Testis (tissue), 5 donors: ENCODE data around the gene SCAPER. TPM values are rescaled to one million over a fixed set of nuclear protein-coding genes. Genes with fewer than 3 reads are reported as not detected.

Experiments
- DNase-seq: peaks from one replicate; pipeline ENCODE4 v3.0.0-alpha.2; 2019
- H3K27ac ChIP-seq, 2 donors: fragments of 200-600 bp; sonication (generic); one replicate each; pipeline ENCODE4 v1.5.1; 2019
- H3K27me3 ChIP-seq: fragments of 200-600 bp; sonication (generic); one replicate; pipeline ENCODE4 v1.5.1; 2019
- H3K36me3 ChIP-seq: fragments of 200-600 bp; sonication (generic); one replicate; pipeline ENCODE4 v1.5.1; 2017; ENCODE audit warnings: low read depth; ENCODE audit errors: missing control alignments
- H3K4me1 ChIP-seq: fragments of 200-600 bp; sonication (generic); one replicate; pipeline ENCODE4 v1.5.1; 2019
- H3K4me3 ChIP-seq, 2 donors: fragments of 200-600 bp; sonication (generic); one replicate each; pipeline ENCODE4 v1.5.1; 2017 to 2019
- H3K9me3 ChIP-seq: fragments of 200-600 bp; sonication (generic); one replicate; pipeline ENCODE4 v1.5.1; 2017
- CTCF ChIP-seq, 3 experiments: fragments of 450-650 bp in 2 of 3; fragments of 200-600 bp in 1 of 3; sonication (generic) in 1 of 3; IDR thresholded peaks; one replicate each; pipeline ENCODE4 v1.5.1; 2016 to 2019; ENCODE audit warnings: antibody characterized with exemption in 3 of 3, mild to moderate bottlenecking in 2 of 3, moderate library complexity in 1 of 3
- POLR2A ChIP-seq: fragments of 450-650 bp; IDR thresholded peaks from one replicate; pipeline ENCODE4 v1.6.1; 2017; ENCODE audit warnings: antibody characterized with exemption, mild to moderate bottlenecking, moderate library complexity
- WGBS, 2 donors: methylation state at CpG; one replicate each; pipeline ENCODE4 v1.1.5; 2018; 5-methylcytosine and 5-hydroxymethylcytosine counted together
- intact Hi-C: fragments of 100-400 bp; cut with DNase I; formaldehyde crosslinking; loops from one replicate; pipeline ENCODE4 v1.15.1; 2023; ENCODE audit warnings: low total_unique reads
- long read RNA-seq, 2 donors: transcript quantifications; one replicate each; lab custom pipeline, GENCODE V29; 2026
- polyA plus RNA-seq: library from polyadenylated mRNA; stranded (reverse); fragments of 350-450 nt; fragmentation: Illumina TruSeq; extraction: RNeasy Lipid Tissue Mini Kit (QIAGEN cat#74804); gene quantifications from one replicate; pipeline ENCODE4 v1.2.3, GENCODE V29; 2014; ENCODE audit warnings: low read depth, low replicate concordance; ENCODE audit not compliant: insufficient read depth
- total RNA-seq, 2 donors: library from RNA; depleted of rRNA; stranded (reverse); fragments of >200 nt; gene quantifications; one replicate each; pipeline ENCODE4 v1.2.3, GENCODE V29; 2016

The SCAPER gene
- total RNA-seq (10 to 100 TPM; 43.7 to 54.8 TPM), polyA plus RNA-seq (60.7 TPM)
- long read RNA-seq, donor 1, partial matches to known transcripts, result 6 of 6 reads
- long read RNA-seq, donor 1, other reads (novel, unspliced or antisense), result 0 of 6 reads
- long read RNA-seq, donor 2, result 0 reads

GRCh38 chr15:76905013-76905839 is at the start of gene SCAPER:
Gene SCAPER (minus strand): TSS chr15:76905340. CDS start chr15:76883817, 21,523 bp downstream.
- H3K36me3 ChIP-seq, result no peaks in the 10 kb centered on the region
- H3K4me1 ChIP-seq, result no peaks in the 10 kb centered on the region
- peak within 1 kb of the TSS; percentile 95 to 96 for H3K27ac ChIP-seq
- intact Hi-C loops, result no loop called here
- H3K4me3 ChIP-seq, result peak within 1 kb of the TSS; percentile 83 to 87
- 0 to 1% methylated on average over 11 to 69 of the region's 78 CpGs for WGBS, 2 donors
- TF ChIP-seq CTCF (IDR thresholded peaks at IDR 0.05), result peak in 1 of 3 experiments; percentile 17
- TF ChIP-seq POLR2A, result no peak
- peak; percentile 95 for DNase-seq
- no peaks in the 10 kb centered on the region for H3K27me3 ChIP-seq
- no peaks in the 10 kb centered on the region for H3K9me3 ChIP-seq

GRCh38 chr15:76954744-76955143 is 49.6 kb upstream of the SCAPER start:
- intact Hi-C loops, result no loop called here
- Histone ChIP-seq H3K9me3 (no peaks in the 10 kb centered on the region), H3K27me3 (no peaks in the 10 kb centered on the region), H3K4me3 (no peak overlapping the region), H3K36me3 (no peaks in the 10 kb centered on the region), H3K4me1 (no peaks in the 10 kb centered on the region), H3K27ac (no peak overlapping the region)
- no peak for DNase-seq
- WGBS, 2 donors, result 71 to 86% methylated on average over 2 of the region's 2 CpGs
- TF ChIP-seq CTCF (IDR thresholded peaks at IDR 0.05), result no peak
- TF ChIP-seq POLR2A, result no peak

GRCh38 chr15:76953913-76954312 is 48.8 kb upstream of the SCAPER start:
- Histone ChIP-seq H3K4me3 (no peak overlapping the region), H3K9me3 (no peaks in the 10 kb centered on the region), H3K27ac (no peak overlapping the region), H3K36me3 (no peaks in the 10 kb centered on the region), H3K27me3 (no peaks in the 10 kb centered on the region), H3K4me1 (no peaks in the 10 kb centered on the region)
- DNase-seq, result no peak
- TF ChIP-seq POLR2A (no peak), CTCF (IDR thresholded peaks at IDR 0.05) (no peak)
- 49 to 51% methylated on average over 3 of the region's 3 CpGs for WGBS, 2 donors
- intact Hi-C loops, result no loop called here

- no peak for TF ChIP-seq CTCF (IDR thresholded peaks at IDR 0.05)
- no peak for TF ChIP-seq POLR2A
- Histone ChIP-seq H3K4me1 (no peaks in the 10 kb centered on the region), H3K4me3 (no peak overlapping the region), H3K27ac (no peak overlapping the region), H3K9me3 (no peaks in the 10 kb centered on the region), H3K27me3 (no peaks in the 10 kb centered on the region), H3K36me3 (no peaks in the 10 kb centered on the region)
- intact Hi-C loops, result no loop called here
- WGBS, 2 donors, result 83 to 97% methylated on average over 1 of the region's 1 CpG
- no peak for DNase-seq
These were observed 46.1 kb upstream of the SCAPER start for GRCh38 chr15:76951220-76951619.
